Neural crest cell (in vitro differentiated cells): Measurements from ENCODE around the gene RBMS3. TPM values are rescaled to one million over a fixed set of nuclear protein-coding genes. Genes with fewer than 3 reads are reported as not detected.

Source experiments
- DNase-seq: peaks from one replicate; pipeline ENCODE4 v3.0.0; 2021; ENCODE audit warnings: low read depth, mixed read lengths, low spot score
- H3K27ac Mint-ChIP-seq: one replicate; pipeline ENCODE4 v1.8.0; 2021; ENCODE audit warnings: mild to moderate bottlenecking, mixed read lengths; ENCODE audit not compliant: unreplicated experiment
- H3K27me3 Mint-ChIP-seq: 2 replicates; pipeline ENCODE4 v1.8.0; 2021; ENCODE audit warnings: low read depth, mild to moderate bottlenecking, mixed read lengths
- H3K36me3 Mint-ChIP-seq: 2 replicates; pipeline ENCODE4 v1.8.0; 2021; ENCODE audit warnings: low read depth, mild to moderate bottlenecking, mixed read lengths
- H3K4me1 Mint-ChIP-seq: 2 replicates; pipeline ENCODE4 v1.8.0; 2021; ENCODE audit warnings: mixed read lengths
- H3K4me3 Mint-ChIP-seq: one replicate; pipeline ENCODE4 v1.8.0; 2021; ENCODE audit warnings: mild to moderate bottlenecking, mixed read lengths
- H3K9me3 Mint-ChIP-seq: 2 replicates; pipeline ENCODE4 v1.8.0; 2021; ENCODE audit warnings: mixed read lengths
- CTCF ChIP-seq: fragments of 200-600 bp; sonication (generic); conservative IDR thresholded peaks from 2 replicates; pipeline ENCODE4 v1.5.0; 2021; ENCODE audit warnings: antibody characterized with exemption, mild to moderate bottlenecking
- total RNA-seq: library from RNA; stranded (reverse); gene quantifications from 2 replicates; pipeline ENCODE4 v1.2.1, GENCODE V29; 2021

RBMS3 gene
- total RNA-seq, 1 donor from 2014 or later, result 35.4 TPM

GRCh38 chr3:29590461-29590860 lies 309.6 kb downstream of the RBMS3 start:
- no peak for TF ChIP-seq CTCF
- H3K36me3 Mint-ChIP-seq, result peaks cover 6% of the 10 kb centered on the region
- peaks cover 3% of the 10 kb centered on the region for H3K4me1 Mint-ChIP-seq
- no peaks in the 10 kb centered on the region for H3K27me3 Mint-ChIP-seq
- no peak overlapping the region for H3K27ac Mint-ChIP-seq
- DNase-seq, result no peak
- peaks cover 4% of the 10 kb centered on the region for H3K9me3 Mint-ChIP-seq
- no peak overlapping the region for H3K4me3 Mint-ChIP-seq

- no peak for TF ChIP-seq CTCF
- H3K27me3 Mint-ChIP-seq, result no peaks in the 10 kb centered on the region
- H3K9me3 Mint-ChIP-seq, result peaks cover 8% of the 10 kb centered on the region
- H3K27ac Mint-ChIP-seq, result no peak overlapping the region
- peaks cover 6% of the 10 kb centered on the region for H3K36me3 Mint-ChIP-seq
- H3K4me1 Mint-ChIP-seq, result peaks cover 3% of the 10 kb centered on the region
- DNase-seq, result no peak
- H3K4me3 Mint-ChIP-seq, result no peak overlapping the region
Measured at GRCh38 chr3:29591579-29591978, 310.7 kb downstream of the RBMS3 start.

GRCh38 chr3:29593802-29594201 lies 312.9 kb downstream of the RBMS3 start:
- H3K36me3 Mint-ChIP-seq, result peaks cover 4% of the 10 kb centered on the region
- H3K9me3 Mint-ChIP-seq, result peaks cover 6% of the 10 kb centered on the region
- no peaks in the 10 kb centered on the region for H3K4me1 Mint-ChIP-seq
- H3K27me3 Mint-ChIP-seq, result no peaks in the 10 kb centered on the region
- H3K27ac Mint-ChIP-seq, result no peak overlapping the region
- no peak overlapping the region for H3K4me3 Mint-ChIP-seq
- TF ChIP-seq CTCF, result no peak
- DNase-seq, result no peak

GRCh38 chr3:29594261-29594660 lies 313.4 kb downstream of the RBMS3 start:
- Mint-ChIP-seq H3K9me3 (peaks cover 6% of the 10 kb centered on the region), H3K27ac (no peak overlapping the region), H3K4me3 (no peak overlapping the region), H3K27me3 (no peaks in the 10 kb centered on the region), H3K4me1 (no peaks in the 10 kb centered on the region), H3K36me3 (peaks cover 4% of the 10 kb centered on the region)
- DNase-seq, result no peak
- no peak for TF ChIP-seq CTCF

- H3K27me3 Mint-ChIP-seq, result no peaks in the 10 kb centered on the region
- no peak for DNase-seq
- peaks cover 4% of the 10 kb centered on the region for H3K4me1 Mint-ChIP-seq
- TF ChIP-seq CTCF, result no peak
- peaks cover 6% of the 10 kb centered on the region for H3K9me3 Mint-ChIP-seq
- H3K36me3 Mint-ChIP-seq, result no peaks in the 10 kb centered on the region
- H3K4me3 Mint-ChIP-seq, result no peak overlapping the region
- H3K27ac Mint-ChIP-seq, result no peak overlapping the region
Measured at GRCh38 chr3:29597376-29598008, 316.6 kb downstream of the RBMS3 start.
